HG02610 (cell line): ENCODE results near the gene CAMTA1.
"Not testable (repeated sequence)": the region's sequence is repeated elsewhere in the genome, so short reads cannot be mapped to it uniquely, and the experiment has no call there.

ENCODE experiments used
- ATAC-seq: cut with Tn5 transposase; IDR thresholded peaks from one replicate; pipeline ENCODE4 v1.9.1; 2021; ENCODE audit warnings: mild to moderate bottlenecking, moderate library complexity; ENCODE audit not compliant: unreplicated experiment

Gene CAMTA1

DNA sequence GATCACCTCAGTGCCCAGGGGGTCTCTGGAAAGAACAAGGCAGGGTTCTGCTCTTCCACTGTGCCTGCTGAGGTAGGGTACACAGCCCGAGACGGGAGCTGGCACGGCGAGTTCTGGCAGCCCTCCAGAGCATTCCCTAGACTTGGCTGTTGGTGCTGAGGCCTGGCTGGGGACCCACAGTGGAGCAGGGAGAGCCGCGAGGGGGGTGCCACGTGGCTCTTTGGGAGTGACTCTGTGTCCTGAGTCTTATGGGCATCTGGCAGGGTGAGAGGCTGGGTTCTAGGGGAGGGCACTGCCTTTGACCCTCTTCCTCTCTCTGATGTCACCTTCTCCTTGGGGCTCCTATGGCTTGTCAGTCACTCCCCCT lies 336.4 kb downstream of the CAMTA1 start:
- ATAC-seq, result no peak

- ATAC-seq, result no peak
Observed at GRCh38 chr1:7127322-7128075, 342.2 kb downstream of the CAMTA1 start.

GRCh38 chr1:7128293-7128692 lies 343.0 kb downstream of the CAMTA1 start:
- ATAC-seq, result no peak

- no peak for ATAC-seq
Observed at GRCh38 chr1:7130127-7130526, 344.9 kb downstream of the CAMTA1 start.

- no peak for ATAC-seq
Observed at GRCh38 chr1:7135493-7135892, 350.2 kb downstream of the CAMTA1 start.

DNA sequence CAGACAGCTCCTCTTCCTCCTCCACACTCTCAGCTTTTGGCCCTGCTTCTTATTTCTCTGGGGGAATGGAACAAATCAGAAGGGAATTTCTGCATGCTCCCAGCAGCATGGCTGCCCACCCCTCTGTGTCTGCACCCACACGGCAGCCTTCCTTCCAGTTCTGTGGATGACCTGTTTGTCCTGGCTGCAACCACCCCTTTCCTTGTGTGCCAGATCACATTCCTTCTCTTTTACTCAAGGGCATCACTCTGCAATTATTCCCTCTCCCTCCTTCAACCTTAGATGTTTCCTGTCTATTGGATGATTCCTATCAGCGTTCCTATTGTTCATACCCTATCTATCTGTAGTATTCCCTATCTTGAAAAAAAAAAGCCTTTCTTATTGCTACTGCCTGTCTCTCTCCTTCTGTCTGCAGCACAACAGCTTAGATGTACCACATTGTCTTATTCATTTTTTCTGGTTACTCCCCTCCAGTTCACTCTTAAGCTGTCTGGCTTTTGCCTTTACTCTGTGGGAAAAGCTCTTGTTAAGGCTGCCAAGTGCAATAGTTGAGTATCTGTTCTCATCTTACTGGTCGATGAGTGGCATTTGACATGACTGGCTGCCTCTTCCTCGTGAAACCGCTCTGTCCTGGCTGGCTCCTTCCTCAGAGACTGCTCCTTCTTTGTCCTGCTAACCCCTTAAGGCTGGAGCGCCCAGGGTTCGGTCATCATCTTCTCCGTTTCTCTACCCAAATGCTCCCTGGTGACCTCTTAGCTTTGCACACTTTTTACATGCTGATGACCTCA lies 351.1 kb downstream of the CAMTA1 start:
- no peak for ATAC-seq

- ATAC-seq, result no peak
Observed at GRCh38 chr1:7140251-7140650, 355.0 kb downstream of the CAMTA1 start.

GRCh38 chr1:7145947-7146346 lies 360.7 kb downstream of the CAMTA1 start:
- no peak for ATAC-seq

- ATAC-seq, result no peak
Observed at GRCh38 chr1:7146710-7147109, 361.5 kb downstream of the CAMTA1 start.

GRCh38 chr1:7147581-7148282 lies 362.5 kb downstream of the CAMTA1 start:
- ATAC-seq, result not testable (repeated sequence)

- no peak for ATAC-seq
Observed at GRCh38 chr1:7149080-7149838, 364.0 kb downstream of the CAMTA1 start.

DNA sequence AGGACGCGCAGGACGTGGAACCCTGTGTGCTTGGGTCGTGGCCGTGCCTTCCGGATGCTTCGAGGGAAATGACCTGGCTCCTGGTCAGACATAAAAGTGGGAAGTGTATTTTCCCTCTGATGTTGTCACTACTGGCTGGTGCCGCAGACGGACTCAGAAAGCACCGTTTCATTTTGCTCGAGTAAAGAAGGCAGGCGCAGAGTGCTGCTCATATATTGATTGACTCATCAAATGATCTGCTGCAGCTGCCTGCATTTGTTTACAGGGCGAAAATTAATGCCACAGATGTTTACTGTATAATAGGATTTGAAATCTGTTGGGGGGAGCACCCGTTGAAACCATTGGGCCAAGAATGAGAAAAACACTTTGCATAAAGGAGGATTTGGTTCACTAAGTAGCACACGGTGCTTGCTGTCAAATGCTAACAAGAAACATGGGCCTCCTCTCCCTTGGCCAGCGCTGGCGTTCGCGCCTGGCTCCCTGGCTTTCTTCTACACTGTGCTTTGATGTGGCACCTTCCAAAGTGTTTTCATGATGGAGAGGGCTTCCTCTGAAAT lies 365.5 kb downstream of the CAMTA1 start:
- no peak for ATAC-seq

DNA sequence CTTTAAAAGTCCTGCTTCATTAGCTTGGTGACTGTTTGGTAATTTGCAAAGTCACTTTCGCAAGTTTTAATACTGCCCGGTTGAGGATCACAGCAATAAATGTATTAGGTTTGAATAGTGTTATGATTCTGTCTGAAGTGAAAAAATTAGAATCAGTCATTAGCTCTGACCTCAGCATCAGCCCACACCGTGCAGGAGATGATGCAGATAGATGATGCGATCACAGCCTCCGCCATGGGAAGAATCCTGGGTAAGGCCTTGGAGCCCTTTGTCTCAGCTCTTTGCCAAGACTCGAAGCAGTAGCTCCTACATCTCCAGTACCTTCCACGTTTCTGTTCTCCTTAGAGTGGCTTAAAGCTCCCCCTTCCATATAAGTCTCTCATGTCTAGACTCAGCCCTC lies 366.7 kb downstream of the CAMTA1 start:
- no peak for ATAC-seq

DNA sequence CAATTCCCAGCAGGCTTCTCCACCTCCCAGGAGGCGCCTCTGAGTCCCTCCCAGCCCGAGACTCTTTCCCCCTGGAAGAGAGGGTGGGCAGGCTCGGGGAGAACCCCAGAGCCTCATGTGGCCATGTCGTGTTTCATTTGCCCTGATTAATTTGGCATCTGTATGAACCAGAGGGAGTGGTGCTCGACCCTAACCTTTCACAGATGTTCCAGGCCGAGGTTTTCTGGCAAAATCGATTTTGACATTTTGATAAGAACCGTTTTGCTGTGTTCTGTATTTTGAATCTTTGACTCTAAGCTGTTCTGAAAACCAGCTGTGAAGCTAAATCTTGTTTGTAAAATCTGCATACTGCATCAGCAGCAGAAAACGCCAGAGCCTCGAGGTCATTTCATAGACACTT lies 367.4 kb downstream of the CAMTA1 start:
- ATAC-seq, result no peak

- ATAC-seq, result no peak
Observed at GRCh38 chr1:7153464-7153863, 368.2 kb downstream of the CAMTA1 start.

GRCh38 chr1:7159116-7159781 lies 374.0 kb downstream of the CAMTA1 start:
- no peak for ATAC-seq

- not testable (repeated sequence) for ATAC-seq
Observed at GRCh38 chr1:7168554-7168953, 383.3 kb downstream of the CAMTA1 start.

DNA sequence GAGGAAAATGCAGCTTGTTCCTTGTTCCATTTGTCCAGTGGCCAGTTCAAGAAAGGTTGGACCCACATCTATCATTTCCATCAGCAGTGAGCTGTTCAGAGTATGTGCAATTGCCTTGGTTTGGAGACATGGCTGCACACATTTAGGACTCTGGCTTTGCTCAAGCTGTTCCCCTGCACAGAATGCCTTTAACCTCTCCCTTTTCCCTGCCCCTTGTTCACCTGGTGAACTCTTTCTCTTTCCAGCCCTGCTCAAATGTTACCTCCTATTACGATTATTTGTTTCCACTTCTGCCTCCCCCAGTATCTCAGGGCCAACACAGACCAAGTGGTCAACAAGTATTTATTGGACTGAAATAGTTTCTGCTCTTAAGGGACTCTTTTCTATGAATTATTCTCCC lies 385.9 kb downstream of the CAMTA1 start:
- ATAC-seq, result no peak

DNA sequence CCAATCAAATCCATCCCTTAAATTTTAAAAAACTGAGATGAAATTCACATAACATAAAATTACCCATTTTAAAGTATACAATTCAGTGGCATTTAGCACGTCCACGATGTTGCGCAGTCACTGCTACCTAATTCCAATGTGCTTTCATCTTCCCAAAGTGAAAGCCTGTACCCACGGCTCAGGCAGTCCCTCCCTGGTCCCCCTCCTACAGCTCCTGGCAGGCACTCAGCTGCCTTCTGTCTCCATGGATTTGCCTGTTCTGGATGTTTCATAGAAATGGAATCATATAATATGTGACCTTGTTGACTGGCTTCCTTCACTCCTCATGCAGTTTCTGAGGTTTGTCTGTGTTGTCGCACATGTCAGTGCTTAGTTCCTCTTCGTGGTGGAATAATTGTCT lies 386.3 kb downstream of the CAMTA1 start:
- ATAC-seq, result no peak

DNA sequence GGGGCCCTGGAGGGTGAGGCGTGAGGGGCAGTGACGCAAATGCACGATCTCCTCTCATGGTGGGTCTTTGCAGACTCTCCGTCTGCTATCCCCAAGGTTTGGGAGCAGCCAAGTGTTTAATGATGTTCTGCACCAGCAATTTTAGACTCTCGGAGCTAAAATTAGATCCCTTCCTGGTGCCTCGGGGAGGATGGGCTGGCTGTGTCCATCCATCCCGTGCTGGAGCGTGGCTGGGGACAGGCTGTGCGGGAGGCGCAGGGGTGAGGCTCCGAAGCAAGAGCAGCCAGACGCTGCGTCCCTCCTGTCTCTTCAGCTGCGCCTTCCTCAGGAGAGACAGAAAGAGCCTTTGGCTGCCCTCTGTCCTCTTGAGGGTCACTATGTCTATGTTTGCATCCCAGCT lies 387.6 kb downstream of the CAMTA1 start:
- no peak for ATAC-seq
